HepG2 (cell line): Measurements from ENCODE around the gene OAS1. TPM values are rescaled to one million over a fixed set of nuclear protein-coding genes. Genes with fewer than 3 reads are reported as not detected.

Experiments used
- CENPX ChIP-seq: sonication (generic); formaldehyde crosslinking; IDR thresholded peaks from 2 replicates; pipeline ENCODE4 v1.9.0; 2021; ENCODE audit warnings: mild to moderate bottlenecking, missing genetic modification reagents, moderate library complexity
- JUN ChIP-seq: sonication (generic); formaldehyde crosslinking; IDR thresholded peaks from 2 replicates; pipeline ENCODE4 v1.4.0; 2020; ENCODE audit warnings: mild to moderate bottlenecking, missing genetic modification reagents
- NCOA1 ChIP-seq: sonication (generic); formaldehyde crosslinking; IDR thresholded peaks from 2 replicates; pipeline ENCODE4 v1.9.0; 2021; ENCODE audit warnings: missing genetic modification reagents
- NFIB ChIP-seq: sonication (generic); formaldehyde crosslinking; IDR thresholded peaks from 2 replicates; pipeline ENCODE4 v1.9.0; 2021; ENCODE audit warnings: missing genetic modification reagents, mild to moderate bottlenecking, borderline replicate concordance
- NFYB ChIP-seq: sonication (generic); formaldehyde crosslinking; IDR thresholded peaks from 2 replicates; pipeline ENCODE4 v1.4.0; 2020; ENCODE audit warnings: missing genetic modification reagents
- NR2C2 ChIP-seq: sonication (generic); formaldehyde crosslinking; IDR thresholded peaks from 2 replicates; pipeline ENCODE4 v1.4.0; 2020; ENCODE audit warnings: missing genetic modification reagents, mild to moderate bottlenecking, moderate library complexity, borderline replicate concordance
- RELA ChIP-seq: sonication (generic); formaldehyde crosslinking; IDR thresholded peaks from 2 replicates; pipeline ENCODE4 v1.4.0; 2020; ENCODE audit warnings: missing genetic modification reagents
- SNAPC2 ChIP-seq: sonication (generic); formaldehyde crosslinking; IDR thresholded peaks from 2 replicates; pipeline ENCODE4 v1.8.1; 2022; ENCODE audit warnings: mild to moderate bottlenecking, missing genetic modification reagents
- SRSF9 ChIP-seq: fragments of 200-400 bp; formaldehyde crosslinking; IDR thresholded peaks from 2 replicates; pipeline ENCODE4 v1.6.1; 2018; ENCODE audit warnings: borderline replicate concordance, mild to moderate bottlenecking, low read depth, low read length; ENCODE audit not compliant: insufficient read depth, poor library complexity, severe bottlenecking
- ZC3H13 ChIP-seq: sonication (generic); formaldehyde crosslinking; IDR thresholded peaks from 2 replicates; pipeline ENCODE4 v1.8.1; 2023; ENCODE audit warnings: mild to moderate bottlenecking, missing genetic modification reagents, moderate library complexity
- ZFP41 ChIP-seq: sonication (generic); formaldehyde crosslinking; IDR thresholded peaks from 2 replicates; pipeline ENCODE4 v1.4.0; 2020; ENCODE audit warnings: mild to moderate bottlenecking, missing genetic modification reagents, borderline replicate concordance
- polyA plus RNA-seq, 8 experiments: library from polyadenylated mRNA; depleted of rRNA in 3 of 8; stranded (reverse) in 7 of 8; unstranded in 1 of 8; fragments of >200 nt; fragmentation: Illumina TruSeq in 4 of 8; extraction: Trizol in 4 of 8; gene quantifications; 2 replicates each; pipeline versions ENCODE4 v1.2.1 to v1.2.3, GENCODE V29; 2011 to 2016; ENCODE audit warnings: low read depth in 4 of 8, missing spikeins in 1 of 8, mixed read lengths in 1 of 8; ENCODE audit not compliant: insufficient read depth in 1 of 8
- total RNA-seq, 5 experiments: library from RNA; depleted of rRNA; stranded (reverse); fragments of >200 nt; fragmentation: Illumina TruSeq; extraction: Trizol; gene quantifications; 2 replicates each; pipeline ENCODE4 v1.2.3, GENCODE V29; 2016; ENCODE audit warnings: low read depth in 1 of 5
- TF ChIP-seq, protein P1 (sequence below): sonication (generic); formaldehyde crosslinking; IDR thresholded peaks from 2 replicates; pipeline ENCODE4 v1.4.0; 2020; ENCODE audit warnings: missing genetic modification reagents
- TF ChIP-seq, protein P2 (sequence below): sonication (generic); formaldehyde crosslinking; IDR thresholded peaks from 2 replicates; pipeline ENCODE4 v1.4.0; 2020; ENCODE audit warnings: missing genetic modification reagents
- TF ChIP-seq, protein P3 (sequence below): sonication (generic); formaldehyde crosslinking; IDR thresholded peaks from 2 replicates; pipeline ENCODE4 v1.5.0; 2020; ENCODE audit warnings: mild to moderate bottlenecking, missing genetic modification reagents
- TF ChIP-seq, protein P4 (sequence below): sonication (generic); formaldehyde crosslinking; IDR thresholded peaks from 2 replicates; pipeline ENCODE4 v1.4.0; 2020; ENCODE audit warnings: missing genetic modification reagents, borderline replicate concordance
- TF ChIP-seq, protein P5 (sequence below): fragments of 450-650 bp; IDR thresholded peaks from 2 replicates; pipeline ENCODE4 v1.6.1; 2017; ENCODE audit warnings: mild to moderate bottlenecking

OAS1 gene
- total and polyA plus RNA-seq, 2 of the 13 experiments (the other 11 are each of a cell fraction or from before 2014, with no cell fraction given): 6.5 to 10.6 TPM

DNA sequence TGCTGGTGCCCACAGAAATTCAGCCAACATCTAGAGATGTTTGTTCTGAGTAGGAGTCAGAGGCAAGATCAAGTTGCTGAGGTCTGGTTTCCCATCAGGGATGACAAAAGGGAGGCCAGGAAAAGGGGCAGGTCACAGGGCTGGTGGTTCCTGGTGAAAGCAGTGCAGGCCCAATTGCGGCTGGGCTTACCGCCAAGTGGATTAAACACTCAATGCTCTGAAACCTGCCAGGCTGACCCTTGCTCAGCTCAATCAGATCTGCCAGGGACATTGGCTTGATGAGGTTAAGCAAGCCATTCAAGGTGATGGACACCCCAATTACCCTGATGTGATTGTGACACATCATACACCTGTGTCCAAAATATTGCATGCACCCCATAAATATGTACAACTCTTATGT, 5.5 kb upstream of the OAS1 start (continued):
- TF ChIP-seq, protein P1, sequence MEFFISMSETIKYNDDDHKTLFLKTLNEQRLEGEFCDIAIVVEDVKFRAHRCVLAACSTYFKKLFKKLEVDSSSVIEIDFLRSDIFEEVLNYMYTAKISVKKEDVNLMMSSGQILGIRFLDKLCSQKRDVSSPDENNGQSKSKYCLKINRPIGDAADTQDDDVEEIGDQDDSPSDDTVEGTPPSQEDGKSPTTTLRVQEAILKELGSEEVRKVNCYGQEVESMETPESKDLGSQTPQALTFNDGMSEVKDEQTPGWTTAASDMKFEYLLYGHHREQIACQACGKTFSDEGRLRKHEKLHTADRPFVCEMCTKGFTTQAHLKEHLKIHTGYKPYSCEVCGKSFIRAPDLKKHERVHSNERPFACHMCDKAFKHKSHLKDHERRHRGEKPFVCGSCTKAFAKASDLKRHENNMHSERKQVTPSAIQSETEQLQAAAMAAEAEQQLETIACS: no peak
- TF ChIP-seq, protein P2, sequence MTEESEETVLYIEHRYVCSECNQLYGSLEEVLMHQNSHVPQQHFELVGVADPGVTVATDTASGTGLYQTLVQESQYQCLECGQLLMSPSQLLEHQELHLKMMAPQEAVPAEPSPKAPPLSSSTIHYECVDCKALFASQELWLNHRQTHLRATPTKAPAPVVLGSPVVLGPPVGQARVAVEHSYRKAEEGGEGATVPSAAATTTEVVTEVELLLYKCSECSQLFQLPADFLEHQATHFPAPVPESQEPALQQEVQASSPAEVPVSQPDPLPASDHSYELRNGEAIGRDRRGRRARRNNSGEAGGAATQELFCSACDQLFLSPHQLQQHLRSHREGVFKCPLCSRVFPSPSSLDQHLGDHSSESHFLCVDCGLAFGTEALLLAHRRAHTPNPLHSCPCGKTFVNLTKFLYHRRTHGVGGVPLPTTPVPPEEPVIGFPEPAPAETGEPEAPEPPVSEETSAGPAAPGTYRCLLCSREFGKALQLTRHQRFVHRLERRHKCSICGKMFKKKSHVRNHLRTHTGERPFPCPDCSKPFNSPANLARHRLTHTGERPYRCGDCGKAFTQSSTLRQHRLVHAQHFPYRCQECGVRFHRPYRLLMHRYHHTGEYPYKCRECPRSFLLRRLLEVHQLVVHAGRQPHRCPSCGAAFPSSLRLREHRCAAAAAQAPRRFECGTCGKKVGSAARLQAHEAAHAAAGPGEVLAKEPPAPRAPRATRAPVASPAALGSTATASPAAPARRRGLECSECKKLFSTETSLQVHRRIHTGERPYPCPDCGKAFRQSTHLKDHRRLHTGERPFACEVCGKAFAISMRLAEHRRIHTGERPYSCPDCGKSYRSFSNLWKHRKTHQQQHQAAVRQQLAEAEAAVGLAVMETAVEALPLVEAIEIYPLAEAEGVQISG: no peak
- TF ChIP-seq ZFP41 (CRISPR knock-in tag): no peak
- TF ChIP-seq, protein P3, sequence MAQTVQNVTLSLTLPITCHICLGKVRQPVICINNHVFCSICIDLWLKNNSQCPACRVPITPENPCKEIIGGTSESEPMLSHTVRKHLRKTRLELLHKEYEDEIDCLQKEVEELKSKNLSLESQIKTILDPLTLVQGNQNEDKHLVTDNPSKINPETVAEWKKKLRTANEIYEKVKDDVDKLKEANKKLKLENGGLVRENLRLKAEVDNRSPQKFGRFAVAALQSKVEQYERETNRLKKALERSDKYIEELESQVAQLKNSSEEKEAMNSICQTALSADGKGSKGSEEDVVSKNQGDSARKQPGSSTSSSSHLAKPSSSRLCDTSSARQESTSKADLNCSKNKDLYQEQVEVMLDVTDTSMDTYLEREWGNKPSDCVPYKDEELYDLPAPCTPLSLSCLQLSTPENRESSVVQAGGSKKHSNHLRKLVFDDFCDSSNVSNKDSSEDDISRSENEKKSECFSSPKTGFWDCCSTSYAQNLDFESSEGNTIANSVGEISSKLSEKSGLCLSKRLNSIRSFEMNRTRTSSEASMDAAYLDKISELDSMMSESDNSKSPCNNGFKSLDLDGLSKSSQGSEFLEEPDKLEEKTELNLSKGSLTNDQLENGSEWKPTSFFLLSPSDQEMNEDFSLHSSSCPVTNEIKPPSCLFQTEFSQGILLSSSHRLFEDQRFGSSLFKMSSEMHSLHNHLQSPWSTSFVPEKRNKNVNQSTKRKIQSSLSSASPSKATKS (CRISPR knock-in tag): no peak
- TF ChIP-seq CENPX (CRISPR knock-in tag): no peak
- TF ChIP-seq, protein P4, sequence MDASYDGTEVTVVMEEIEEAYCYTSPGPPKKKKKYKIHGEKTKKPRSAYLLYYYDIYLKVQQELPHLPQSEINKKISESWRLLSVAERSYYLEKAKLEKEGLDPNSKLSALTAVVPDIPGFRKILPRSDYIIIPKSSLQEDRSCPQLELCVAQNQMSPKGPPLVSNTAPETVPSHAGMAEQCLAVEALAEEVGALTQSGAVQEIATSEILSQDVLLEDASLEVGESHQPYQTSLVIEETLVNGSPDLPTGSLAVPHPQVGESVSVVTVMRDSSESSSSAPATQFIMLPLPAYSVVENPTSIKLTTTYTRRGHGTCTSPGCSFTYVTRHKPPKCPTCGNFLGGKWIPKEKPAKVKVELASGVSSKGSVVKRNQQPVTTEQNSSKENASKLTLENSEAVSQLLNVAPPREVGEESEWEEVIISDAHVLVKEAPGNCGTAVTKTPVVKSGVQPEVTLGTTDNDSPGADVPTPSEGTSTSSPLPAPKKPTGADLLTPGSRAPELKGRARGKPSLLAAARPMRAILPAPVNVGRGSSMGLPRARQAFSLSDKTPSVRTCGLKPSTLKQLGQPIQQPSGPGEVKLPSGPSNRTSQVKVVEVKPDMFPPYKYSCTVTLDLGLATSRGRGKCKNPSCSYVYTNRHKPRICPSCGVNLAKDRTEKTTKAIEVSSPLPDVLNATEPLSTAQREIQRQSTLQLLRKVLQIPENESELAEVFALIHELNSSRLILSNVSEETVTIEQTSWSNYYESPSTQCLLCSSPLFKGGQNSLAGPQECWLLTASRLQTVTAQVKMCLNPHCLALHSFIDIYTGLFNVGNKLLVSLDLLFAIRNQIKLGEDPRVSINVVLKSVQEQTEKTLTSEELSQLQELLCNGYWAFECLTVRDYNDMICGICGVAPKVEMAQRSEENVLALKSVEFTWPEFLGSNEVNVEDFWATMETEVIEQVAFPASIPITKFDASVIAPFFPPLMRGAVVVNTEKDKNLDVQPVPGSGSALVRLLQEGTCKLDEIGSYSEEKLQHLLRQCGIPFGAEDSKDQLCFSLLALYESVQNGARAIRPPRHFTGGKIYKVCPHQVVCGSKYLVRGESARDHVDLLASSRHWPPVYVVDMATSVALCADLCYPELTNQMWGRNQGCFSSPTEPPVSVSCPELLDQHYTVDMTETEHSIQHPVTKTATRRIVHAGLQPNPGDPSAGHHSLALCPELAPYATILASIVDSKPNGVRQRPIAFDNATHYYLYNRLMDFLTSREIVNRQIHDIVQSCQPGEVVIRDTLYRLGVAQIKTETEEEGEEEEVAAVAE (CRISPR knock-in tag): no peak
- TF ChIP-seq NR2C2: no peak
- no peak for TF ChIP-seq NFYB (CRISPR knock-in tag)
- TF ChIP-seq JUN (CRISPR knock-in tag): no peak
- TF ChIP-seq NFIB (CRISPR knock-in tag): no peak
- no peak for TF ChIP-seq RELA (CRISPR knock-in tag)
- TF ChIP-seq SRSF9: no peak
- TF ChIP-seq SNAPC2 (CRISPR knock-in tag): no peak
- TF ChIP-seq, protein P5, sequence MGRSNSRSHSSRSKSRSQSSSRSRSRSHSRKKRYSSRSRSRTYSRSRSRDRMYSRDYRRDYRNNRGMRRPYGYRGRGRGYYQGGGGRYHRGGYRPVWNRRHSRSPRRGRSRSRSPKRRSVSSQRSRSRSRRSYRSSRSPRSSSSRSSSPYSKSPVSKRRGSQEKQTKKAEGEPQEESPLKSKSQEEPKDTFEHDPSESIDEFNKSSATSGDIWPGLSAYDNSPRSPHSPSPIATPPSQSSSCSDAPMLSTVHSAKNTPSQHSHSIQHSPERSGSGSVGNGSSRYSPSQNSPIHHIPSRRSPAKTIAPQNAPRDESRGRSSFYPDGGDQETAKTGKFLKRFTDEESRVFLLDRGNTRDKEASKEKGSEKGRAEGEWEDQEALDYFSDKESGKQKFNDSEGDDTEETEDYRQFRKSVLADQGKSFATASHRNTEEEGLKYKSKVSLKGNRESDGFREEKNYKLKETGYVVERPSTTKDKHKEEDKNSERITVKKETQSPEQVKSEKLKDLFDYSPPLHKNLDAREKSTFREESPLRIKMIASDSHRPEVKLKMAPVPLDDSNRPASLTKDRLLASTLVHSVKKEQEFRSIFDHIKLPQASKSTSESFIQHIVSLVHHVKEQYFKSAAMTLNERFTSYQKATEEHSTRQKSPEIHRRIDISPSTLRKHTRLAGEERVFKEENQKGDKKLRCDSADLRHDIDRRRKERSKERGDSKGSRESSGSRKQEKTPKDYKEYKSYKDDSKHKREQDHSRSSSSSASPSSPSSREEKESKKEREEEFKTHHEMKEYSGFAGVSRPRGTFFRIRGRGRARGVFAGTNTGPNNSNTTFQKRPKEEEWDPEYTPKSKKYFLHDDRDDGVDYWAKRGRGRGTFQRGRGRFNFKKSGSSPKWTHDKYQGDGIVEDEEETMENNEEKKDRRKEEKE: no peak
- TF ChIP-seq ZC3H13 (CRISPR knock-in tag): no peak
- no peak for TF ChIP-seq NCOA1 (CRISPR knock-in tag)
- TF ChIP-seq, all 625 proteins: peak for 3
